HK-2 (cell line): ENCODE measurements around the gene ACAD10.
"Not testable (repeated sequence)": the region's sequence is repeated elsewhere in the genome, so short reads cannot be mapped to it uniquely, and the experiment has no call there.

Experiments
- DNase-seq: peaks from one replicate; pipeline ENCODE4 v3.0.0-alpha.2; 2018; ENCODE audit not compliant: unreplicated experiment

Gene ACAD10

GRCh38 chr12:111685811-111686573 is at the start of gene ACAD10, which contains the start of gene BRAP:
Gene ACAD10, plus strand, starts transcription at chr12:111686053. Its CDS starts 6,657 bp downstream, at chr12:111692710.
Gene BRAP, minus strand, starts transcription at chr12:111685956. Its CDS starts 164 bp downstream, at chr12:111685792.
- peak; percentile 96 for DNase-seq

GRCh38 chr12:111636209-111636945 is 49.5 kb upstream of the ACAD10 start:
- no peak for DNase-seq

GRCh38 chr12:111638556-111638955 is 47.3 kb upstream of the ACAD10 start:
- no peak for DNase-seq

GRCh38 chr12:111640506-111640905 is 45.3 kb upstream of the ACAD10 start:
- no peak for DNase-seq

GRCh38 chr12:111642681-111643426 is 43.0 kb upstream of the ACAD10 start:
- DNase-seq = no peak

- no peak for DNase-seq
Measured at GRCh38 chr12:111643427-111643826, 42.4 kb upstream of the ACAD10 start.

GRCh38 chr12:111645433-111645832 is 40.4 kb upstream of the ACAD10 start:
- DNase-seq = peak; percentile 30

DNA sequence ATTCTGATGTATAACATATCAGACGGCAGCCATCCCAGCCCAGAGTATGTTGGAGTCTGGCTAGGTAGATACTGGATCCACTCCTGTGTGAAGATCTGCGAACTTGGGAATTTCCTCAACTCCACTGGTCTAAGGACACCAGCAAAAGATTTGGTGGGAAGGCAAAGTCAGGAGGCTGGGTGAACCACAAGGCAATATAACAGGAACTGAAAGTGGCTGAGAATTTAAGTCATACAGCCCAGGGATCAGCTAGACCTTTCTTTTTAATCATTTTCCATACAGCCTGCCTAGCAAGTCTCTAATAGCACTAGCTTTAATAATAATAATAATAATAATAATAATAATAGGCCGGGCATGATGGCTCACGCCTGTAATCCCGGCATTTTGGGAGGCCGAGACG is 34.9 kb upstream of the ACAD10 start:
- no peak for DNase-seq

- not testable (repeated sequence) for DNase-seq
Measured at GRCh38 chr12:111652530-111652929, 33.3 kb upstream of the ACAD10 start.

GRCh38 chr12:111653596-111653995 is 32.3 kb upstream of the ACAD10 start:
- no peak for DNase-seq

DNA sequence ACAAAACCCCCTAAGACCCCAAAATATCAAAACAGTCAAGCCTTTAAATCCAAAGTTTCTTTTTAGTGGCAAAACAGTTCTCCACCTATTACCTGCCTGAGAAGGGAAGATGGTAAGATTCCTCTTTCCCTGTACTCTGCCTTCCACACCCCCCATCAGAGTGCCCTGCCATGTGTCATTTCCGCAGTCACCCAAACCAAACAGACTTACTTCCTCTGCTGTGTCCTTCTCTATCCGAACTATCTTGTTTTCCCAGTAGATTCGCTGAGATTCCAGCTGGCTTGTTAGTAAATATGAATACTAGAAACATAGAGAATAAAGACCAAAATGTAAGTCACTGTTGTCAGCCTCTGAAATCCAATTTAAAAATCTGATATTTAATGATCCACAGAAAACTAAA is 30.5 kb upstream of the ACAD10 start:
- no peak for DNase-seq

- no peak for DNase-seq
Measured at GRCh38 chr12:111656016-111656415, 29.8 kb upstream of the ACAD10 start.

GRCh38 chr12:111664499-111664898 is 21.4 kb upstream of the ACAD10 start:
- DNase-seq = no peak

DNA sequence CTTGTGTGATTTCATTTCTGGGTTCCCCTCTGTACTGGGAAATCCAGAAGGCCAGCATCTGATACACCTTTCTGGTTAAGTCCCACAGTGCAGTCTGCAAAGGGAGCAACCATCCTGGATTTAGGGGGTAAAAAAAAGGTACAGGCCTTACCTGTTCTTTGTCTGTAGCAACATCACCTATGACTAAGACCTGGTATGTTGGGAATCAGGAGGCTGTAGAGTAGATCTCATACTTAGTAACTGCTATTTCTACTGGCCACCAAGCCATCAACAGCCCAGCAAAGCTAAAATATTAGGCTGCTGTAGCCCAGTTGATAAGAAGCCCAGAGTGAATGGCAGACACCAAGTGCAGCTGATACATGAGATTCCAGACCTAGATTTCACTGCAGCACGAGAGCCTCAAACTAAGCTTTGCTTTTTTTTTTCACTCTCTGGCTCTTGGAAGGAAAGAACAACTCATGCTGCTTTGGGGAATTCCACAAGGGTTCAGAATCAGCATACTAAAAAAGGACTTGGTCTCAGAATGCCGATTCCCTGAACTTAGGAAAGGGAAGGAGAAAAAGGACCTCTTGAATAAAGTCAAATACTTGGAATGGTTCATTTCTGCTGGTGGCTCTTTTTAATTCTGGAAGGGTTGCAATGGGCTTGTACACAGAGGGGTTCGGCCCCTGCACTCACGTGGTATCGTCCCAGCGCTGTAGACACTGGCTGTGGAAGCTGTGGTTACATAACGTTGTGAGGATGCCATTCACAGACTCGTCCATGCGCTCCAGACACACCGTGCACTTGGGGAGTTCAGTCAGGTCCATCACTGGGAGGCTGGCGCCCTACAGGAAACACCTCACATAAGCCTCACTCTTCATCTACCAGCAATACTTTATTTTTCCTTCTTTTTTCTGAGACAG is 20.6 kb upstream of the ACAD10 start:
- DNase-seq = no peak

DNA sequence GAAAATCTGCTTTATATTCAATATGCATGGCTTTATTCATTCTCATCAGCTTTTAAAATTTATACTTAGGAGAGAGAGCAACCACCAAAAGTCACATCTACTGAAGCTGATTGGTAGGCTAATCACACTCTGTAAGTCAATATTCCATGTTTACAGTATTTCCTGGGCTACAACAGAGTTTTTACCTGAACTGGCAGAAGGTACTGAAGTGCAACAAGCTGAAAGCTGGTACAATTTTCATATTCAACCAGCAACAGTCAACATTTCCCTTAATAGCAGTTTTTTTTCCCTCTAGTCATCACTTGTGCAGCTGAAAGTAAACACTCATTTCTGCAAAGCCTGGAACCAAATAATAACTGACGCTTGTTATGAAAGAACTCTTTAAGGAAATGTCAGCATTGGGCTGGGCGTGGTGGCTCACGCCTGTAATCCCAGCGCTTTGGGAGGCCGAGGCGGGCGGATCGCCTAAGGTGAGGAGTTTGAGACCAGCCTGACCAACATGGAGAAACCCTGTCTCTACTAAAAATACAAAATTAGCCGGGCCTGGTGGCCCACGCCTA is 13.0 kb upstream of the ACAD10 start:
- no peak for DNase-seq

GRCh38 chr12:111673503-111673902 is 12.3 kb upstream of the ACAD10 start:
- no peak for DNase-seq

GRCh38 chr12:111677186-111677585 is 8.7 kb upstream of the ACAD10 start:
- no peak for DNase-seq

GRCh38 chr12:111684485-111685198 is 1.2 kb upstream of the ACAD10 start:
- DNase-seq = not testable (repeated sequence)

DNA sequence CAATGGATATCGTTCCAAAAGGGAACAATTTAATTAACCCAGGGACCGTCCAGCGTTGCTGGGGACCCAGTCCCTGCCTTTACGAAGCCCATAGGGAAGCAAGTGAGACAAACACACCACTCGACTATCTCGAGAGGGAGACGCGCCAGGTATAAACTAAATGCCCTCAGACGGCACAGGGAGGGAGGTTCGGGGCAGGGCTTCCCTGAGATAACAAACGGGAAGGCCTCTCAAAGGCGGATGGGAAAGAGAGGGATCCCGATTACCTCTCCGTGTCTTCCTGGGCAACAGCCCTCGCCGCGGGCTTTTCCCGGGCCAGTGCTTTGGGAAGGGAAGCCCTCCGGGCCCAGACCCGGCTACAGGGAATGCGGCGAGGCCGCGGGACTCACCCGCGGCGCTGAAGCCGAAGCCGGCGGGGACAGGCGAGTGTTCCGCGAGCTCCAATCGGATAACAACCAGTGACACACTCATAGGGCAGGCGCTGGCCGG is 487 bp upstream of the ACAD10 start:
- DNase-seq = no peak

DNA sequence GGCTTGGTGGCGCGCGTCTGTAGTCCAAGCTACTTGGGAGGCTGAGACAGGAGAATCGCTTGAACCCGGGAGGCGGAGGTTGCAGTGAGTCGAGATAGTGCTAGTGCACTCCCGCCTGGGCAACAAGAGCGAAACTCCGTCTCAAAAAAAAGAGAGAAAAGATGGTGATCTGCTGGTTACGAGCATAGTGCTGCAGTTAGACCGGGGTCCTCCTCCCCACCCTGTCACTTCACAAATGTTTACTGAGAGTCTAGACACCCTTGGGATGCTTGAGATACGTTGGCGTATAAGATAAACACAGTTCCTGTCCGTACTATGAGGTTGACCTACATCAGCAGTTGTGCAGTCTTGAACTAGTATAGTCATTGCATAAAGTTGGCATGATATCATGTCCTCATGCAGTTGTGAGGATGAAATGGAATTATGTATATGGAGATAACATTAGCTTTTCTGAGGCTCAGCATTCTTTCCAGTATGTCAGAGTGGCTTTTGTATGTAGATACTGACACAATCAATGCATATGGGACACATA is 787 bp downstream of the ACAD10 start:
- no peak for DNase-seq
